HCT116 (cell line): ENCODE results near the gene RPTOR. TPM values are rescaled to one million over a fixed set of nuclear protein-coding genes. Genes with fewer than 3 reads are reported as not detected.

Experiments
- ATAC-seq: fragments of 200-7000 bp; cut with Tn5 transposase; 2 replicates; pipeline ENCODE4 v1.9.1; 2020; ENCODE audit warnings: mild to moderate bottlenecking, moderate library complexity
- BruUV-seq: library from RNA; stranded (reverse); fragments of 400-500 nt; replicated peaks from 2 replicates; lab custom pipeline; 2021; lab: Mats Ljungman, UMichigan
- CTCF ChIA-PET: fragments of 300-600 bp; sonication (Branson Sonifier 250); formaldehyde crosslinking; loops from one replicate; lab custom pipeline; 2021; ENCODE audit warnings: antibody characterized with exemption; lab: Charles Lee
- POLR2A ChIA-PET: fragments of 300-600, 350-600 bp; sonication (Branson Sonifier 250); formaldehyde crosslinking; loops from one replicate; lab custom pipeline; 2021; ENCODE audit warnings: antibody characterized with exemption; lab: Charles Lee
- RAD21 ChIA-PET, 2 experiments: fragments of 300-600 bp; sonication (Branson Sonifier 250); formaldehyde crosslinking; loops; one replicate each; lab custom pipeline; 2023; ENCODE audit warnings: low total read pairs in 2 of 2; ENCODE audit not compliant: uncharacterized antibody in 2 of 2, unreplicated experiment in 2 of 2, low non-redundant PET in 1 of 2; lab: Charles Lee
- DNase-seq: peaks from one replicate; pipeline ENCODE4 v3.0.0-alpha.2; 2010; ENCODE audit warnings: low read depth, low spot score
- H2AFZ ChIP-seq: fragments of 200-600 bp; shearing (Covaris generic), sonication (generic); 2 replicates; pipeline ENCODE4 v1.6.1; 2017; ENCODE audit warnings: low read depth, mixed run types, mixed read lengths, antibody characterized with exemption, low read length; ENCODE audit not compliant: poor library complexity, severe bottlenecking
- H3K27ac ChIP-seq: 2 replicates; pipeline ENCODE4 v1.5.1; 2012; ENCODE audit warnings: low read depth, low read length
- H3K27me3 ChIP-seq: fragments of 200-600 bp; sonication (generic); 2 replicates; pipeline ENCODE4 v1.6.1; 2016; ENCODE audit warnings: mixed run types, low read length, mixed read lengths; ENCODE audit not compliant: insufficient read depth
- H3K36me3 ChIP-seq, 2 experiments: fragments of 200-500 bp in 1 of 2; fragments of 200-600 bp in 1 of 2; sonication (Bioruptor generic) in 1 of 2; sonication (generic) in 1 of 2; 2 replicates each; pipeline versions ENCODE4 v1.5.1 to v1.6.1; 2014 to 2016; ENCODE audit warnings: low read length in 2 of 2, inconsistent platforms in 1 of 2, mixed read lengths in 1 of 2, mixed run types in 1 of 2; ENCODE audit not compliant: insufficient read depth in 2 of 2, control insufficient read depth in 1 of 2
- H3K4me1 ChIP-seq, 2 experiments: fragments of 200-600 bp in 1 of 2; sonication (generic) in 1 of 2; 2 replicates each; pipeline versions ENCODE4 v1.5.1 to v1.6.1; 2012 to 2017; ENCODE audit warnings: low read length in 2 of 2, inconsistent platforms in 1 of 2, mild to moderate bottlenecking in 1 of 2, mixed read lengths in 1 of 2, mixed run types in 1 of 2, moderate library complexity in 1 of 2; ENCODE audit not compliant: insufficient read depth in 2 of 2, control insufficient read depth in 1 of 2
- H3K4me2 ChIP-seq: fragments of 200-600 bp; sonication (generic); 2 replicates; pipeline ENCODE4 v1.6.1; 2017; ENCODE audit warnings: mixed run types, low read length, mixed read lengths
- H3K4me3 ChIP-seq, 2 experiments: fragments of 200-600 bp in 1 of 2; sonication (generic) in 1 of 2; replicated peaks in 1 of 2; 2 replicates each; pipeline ENCODE4 v1.5.1; 2011 to 2016; ENCODE audit warnings: low read length in 2 of 2, control low read depth in 1 of 2, low read depth in 1 of 2, mild to moderate bottlenecking in 1 of 2, mixed read lengths in 1 of 2, mixed run types in 1 of 2
- H3K79me2 ChIP-seq: fragments of 200-600 bp; sonication (generic); 2 replicates; pipeline ENCODE4 v1.6.1; 2017; ENCODE audit warnings: mild to moderate bottlenecking, mixed run types, low read length, moderate library complexity, mixed read lengths; ENCODE audit not compliant: insufficient read depth
- H3K9ac ChIP-seq: fragments of 200-600 bp; sonication (generic); 2 replicates; pipeline ENCODE4 v1.6.1; 2016; ENCODE audit warnings: low read length, mixed read lengths
- H3K9me2 ChIP-seq: fragments of 200-600 bp; sonication (generic), shearing (Covaris generic); 2 replicates; pipeline ENCODE4 v1.6.1; 2017; ENCODE audit warnings: mixed run types, mild to moderate bottlenecking, moderate library complexity; ENCODE audit not compliant: insufficient read depth
- H3K9me3 ChIP-seq, 2 experiments: fragments of 200-500 bp in 1 of 2; fragments of 200-600 bp in 1 of 2; sonication (Bioruptor generic) in 1 of 2; sonication (generic) in 1 of 2; 2 replicates each; pipeline ENCODE4 v1.6.1; 2014 to 2017; ENCODE audit warnings: low read length in 2 of 2, mixed read lengths in 2 of 2, inconsistent platforms in 1 of 2, low read depth in 1 of 2, mild to moderate bottlenecking in 1 of 2, mixed run types in 1 of 2, moderate library complexity in 1 of 2; ENCODE audit not compliant: control insufficient read depth in 1 of 2, insufficient read depth in 1 of 2
- H4K20me1 ChIP-seq: fragments of 200-600 bp; sonication (generic), shearing (Covaris generic); 2 replicates; pipeline ENCODE4 v1.6.1; 2017; ENCODE audit warnings: mixed run types, mild to moderate bottlenecking, moderate library complexity; ENCODE audit not compliant: insufficient read depth
- CBX3 ChIP-seq: IDR thresholded peaks from 2 replicates; pipeline ENCODE4 v1.6.1; 2012; ENCODE audit warnings: low read depth
- CEBPB ChIP-seq: IDR thresholded peaks from 2 replicates; pipeline ENCODE4 v1.6.1; 2012; ENCODE audit warnings: low read depth
- ELF1 ChIP-seq: IDR thresholded peaks from 2 replicates; pipeline ENCODE4 v1.6.1; 2012; ENCODE audit warnings: low read depth, borderline replicate concordance
- EZH2phosphoT487 ChIP-seq: fragments of 200-600 bp; IDR thresholded peaks from 2 replicates; pipeline ENCODE4 v1.6.1; 2018; ENCODE audit warnings: antibody characterized with exemption, borderline replicate concordance
- JUND ChIP-seq: IDR thresholded peaks from 2 replicates; pipeline ENCODE4 v1.6.1; 2012
- POLR2AphosphoS5 ChIP-seq: IDR thresholded peaks from 2 replicates; pipeline ENCODE4 v1.6.1; 2011; ENCODE audit warnings: mild to moderate bottlenecking, low read depth, low read length, moderate library complexity
- RAD21 ChIP-seq: IDR thresholded peaks from 2 replicates; pipeline ENCODE4 v1.6.1; 2012; ENCODE audit warnings: low read depth, mild to moderate bottlenecking
- SP1 ChIP-seq: IDR thresholded peaks from 2 replicates; pipeline ENCODE4 v1.6.1; 2012; ENCODE audit warnings: low read depth
- SRF ChIP-seq: IDR thresholded peaks from 2 replicates; pipeline ENCODE4 v1.6.1; 2012; ENCODE audit warnings: low read depth
- ZFX ChIP-seq: fragments of 450-650 bp; IDR thresholded peaks from 2 replicates; pipeline ENCODE4 v1.6.1; 2017
- ZNF274 ChIP-seq: fragments of 200-500 bp; sonication (Bioruptor generic); IDR thresholded peaks from 2 replicates; pipeline ENCODE4 v1.6.1; 2014; ENCODE audit warnings: mild to moderate bottlenecking, low read depth, low read length, inconsistent platforms
- intact Hi-C: fragments of 100-400 bp; cut with micrococcal nuclease; formaldehyde crosslinking; loops from 2 replicates; pipeline ENCODE4 v1.10.0; 2022
- total RNA-seq: library from RNA; stranded (reverse); gene quantifications from one replicate; pipeline ENCODE4 v1.2.1, GENCODE V29; 2021; ENCODE audit not compliant: unreplicated experiment
- TF ChIP-seq, protein P1 (sequence below), 3 experiments: fragments of 200-600 bp in 1 of 3; sonication (generic) in 1 of 3; IDR thresholded peaks in 2 of 3; conservative IDR thresholded peaks in 1 of 3; 2 replicates each; pipeline ENCODE4 v1.5.1; 2012 to 2017; ENCODE audit warnings: low read depth in 2 of 3, low read length in 2 of 3, antibody characterized with exemption in 1 of 3, borderline replicate concordance in 1 of 3, control low read depth in 1 of 3, mild to moderate bottlenecking in 1 of 3, mixed read lengths in 1 of 3, mixed run types in 1 of 3, moderate library complexity in 1 of 3; ENCODE audit not compliant: insufficient read depth in 1 of 3
- TF ChIP-seq, protein P2 (sequence below): IDR thresholded peaks from 2 replicates; pipeline ENCODE4 v1.6.1; 2012; ENCODE audit warnings: low read depth
- TF ChIP-seq, protein P3 (sequence below): IDR thresholded peaks from 2 replicates; pipeline ENCODE4 v1.6.1; 2012
- TF ChIP-seq, protein P4 (sequence below): IDR thresholded peaks from 2 replicates; pipeline ENCODE4 v1.6.1; 2011; ENCODE audit warnings: mild to moderate bottlenecking, low read length, moderate library complexity; ENCODE audit not compliant: insufficient replicate concordance; ENCODE audit errors: extremely low read depth
- TF ChIP-seq, protein P5 (sequence below): IDR thresholded peaks from 2 replicates; pipeline ENCODE4 v1.6.1; 2012

The RPTOR gene
- total RNA-seq, 1 experiment from 2014 or later: 69.5 TPM

DNA sequence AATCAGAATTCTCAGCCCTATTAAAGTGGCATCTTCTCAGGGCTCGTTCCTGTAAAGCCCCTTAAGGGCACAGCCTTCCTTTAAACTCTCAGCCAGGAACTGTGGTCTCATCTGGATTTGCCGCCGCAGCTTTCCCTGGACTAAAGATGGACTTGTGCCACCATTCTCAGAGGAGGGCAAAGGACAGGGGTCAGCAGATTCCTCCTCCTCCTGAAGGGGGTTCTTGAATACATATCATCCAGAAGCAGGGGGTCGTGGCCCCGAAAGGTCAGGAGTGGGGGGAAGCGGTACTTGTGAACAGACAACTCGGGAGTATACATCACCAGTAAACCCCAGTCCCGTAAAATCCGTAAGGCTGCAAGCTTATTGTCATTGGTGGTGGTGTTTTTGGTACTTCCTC, 174.8 kb downstream of the RPTOR start:
- H3K36me3 ChIP-seq: no peaks in the 10 kb centered on the region
- RAD21 ChIA-PET: no interaction called here
- H4K20me1 ChIP-seq: peaks cover 3% of the 10 kb centered on the region; the same call in 1 of the 2 replicates
- no peaks in the 10 kb centered on the region for H3K9me3 ChIP-seq
- H3K9me2 ChIP-seq: no peaks in the 10 kb centered on the region
- no peaks in the 10 kb centered on the region for H3K27me3 ChIP-seq
- H3K79me2 ChIP-seq: peaks cover 74% of the 10 kb centered on the region
- CTCF ChIA-PET: no interaction called here
- DNase-seq: no peak
- ATAC-seq: no peak
- no peak overlapping the region for H3K4me3 ChIP-seq
- BruUV-seq: no TSS peak
- H3K27ac ChIP-seq: no peak overlapping the region
- intact Hi-C loops: no loop called here
- H2AFZ ChIP-seq: no peak overlapping the region
- POLR2A ChIA-PET: no interaction called here
- peaks cover 5 to 16% of the 10 kb centered on the region in 2 experiments for H3K4me1 ChIP-seq
- TF ChIP-seq RAD21 (no peak), EZH2phosphoT487 (no peak), SRF (no peak), CEBPB (no peak), SP1 (no peak), ZFX (no peak), CBX3 (no peak), POLR2AphosphoS5 (no peak), ZNF274 (no peak), ELF1 (no peak), JUND (no peak)
- TF ChIP-seq, protein P1, sequence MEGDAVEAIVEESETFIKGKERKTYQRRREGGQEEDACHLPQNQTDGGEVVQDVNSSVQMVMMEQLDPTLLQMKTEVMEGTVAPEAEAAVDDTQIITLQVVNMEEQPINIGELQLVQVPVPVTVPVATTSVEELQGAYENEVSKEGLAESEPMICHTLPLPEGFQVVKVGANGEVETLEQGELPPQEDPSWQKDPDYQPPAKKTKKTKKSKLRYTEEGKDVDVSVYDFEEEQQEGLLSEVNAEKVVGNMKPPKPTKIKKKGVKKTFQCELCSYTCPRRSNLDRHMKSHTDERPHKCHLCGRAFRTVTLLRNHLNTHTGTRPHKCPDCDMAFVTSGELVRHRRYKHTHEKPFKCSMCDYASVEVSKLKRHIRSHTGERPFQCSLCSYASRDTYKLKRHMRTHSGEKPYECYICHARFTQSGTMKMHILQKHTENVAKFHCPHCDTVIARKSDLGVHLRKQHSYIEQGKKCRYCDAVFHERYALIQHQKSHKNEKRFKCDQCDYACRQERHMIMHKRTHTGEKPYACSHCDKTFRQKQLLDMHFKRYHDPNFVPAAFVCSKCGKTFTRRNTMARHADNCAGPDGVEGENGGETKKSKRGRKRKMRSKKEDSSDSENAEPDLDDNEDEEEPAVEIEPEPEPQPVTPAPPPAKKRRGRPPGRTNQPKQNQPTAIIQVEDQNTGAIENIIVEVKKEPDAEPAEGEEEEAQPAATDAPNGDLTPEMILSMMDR (IDR thresholded peaks at IDR 0.05 in 2 of 3, conservative IDR thresholded peaks at IDR 0.05 in 1 of 3; ENCODE audit: borderline replicate concordance in 1 of 3, insufficient read depth in 1 of 3, low read depth in 2 of 3, low read length in 2 of 3): no peak
- TF ChIP-seq, protein P2, sequence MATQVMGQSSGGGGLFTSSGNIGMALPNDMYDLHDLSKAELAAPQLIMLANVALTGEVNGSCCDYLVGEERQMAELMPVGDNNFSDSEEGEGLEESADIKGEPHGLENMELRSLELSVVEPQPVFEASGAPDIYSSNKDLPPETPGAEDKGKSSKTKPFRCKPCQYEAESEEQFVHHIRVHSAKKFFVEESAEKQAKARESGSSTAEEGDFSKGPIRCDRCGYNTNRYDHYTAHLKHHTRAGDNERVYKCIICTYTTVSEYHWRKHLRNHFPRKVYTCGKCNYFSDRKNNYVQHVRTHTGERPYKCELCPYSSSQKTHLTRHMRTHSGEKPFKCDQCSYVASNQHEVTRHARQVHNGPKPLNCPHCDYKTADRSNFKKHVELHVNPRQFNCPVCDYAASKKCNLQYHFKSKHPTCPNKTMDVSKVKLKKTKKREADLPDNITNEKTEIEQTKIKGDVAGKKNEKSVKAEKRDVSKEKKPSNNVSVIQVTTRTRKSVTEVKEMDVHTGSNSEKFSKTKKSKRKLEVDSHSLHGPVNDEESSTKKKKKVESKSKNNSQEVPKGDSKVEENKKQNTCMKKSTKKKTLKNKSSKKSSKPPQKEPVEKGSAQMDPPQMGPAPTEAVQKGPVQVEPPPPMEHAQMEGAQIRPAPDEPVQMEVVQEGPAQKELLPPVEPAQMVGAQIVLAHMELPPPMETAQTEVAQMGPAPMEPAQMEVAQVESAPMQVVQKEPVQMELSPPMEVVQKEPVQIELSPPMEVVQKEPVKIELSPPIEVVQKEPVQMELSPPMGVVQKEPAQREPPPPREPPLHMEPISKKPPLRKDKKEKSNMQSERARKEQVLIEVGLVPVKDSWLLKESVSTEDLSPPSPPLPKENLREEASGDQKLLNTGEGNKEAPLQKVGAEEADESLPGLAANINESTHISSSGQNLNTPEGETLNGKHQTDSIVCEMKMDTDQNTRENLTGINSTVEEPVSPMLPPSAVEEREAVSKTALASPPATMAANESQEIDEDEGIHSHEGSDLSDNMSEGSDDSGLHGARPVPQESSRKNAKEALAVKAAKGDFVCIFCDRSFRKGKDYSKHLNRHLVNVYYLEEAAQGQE: no peak
- TF ChIP-seq, protein P3, sequence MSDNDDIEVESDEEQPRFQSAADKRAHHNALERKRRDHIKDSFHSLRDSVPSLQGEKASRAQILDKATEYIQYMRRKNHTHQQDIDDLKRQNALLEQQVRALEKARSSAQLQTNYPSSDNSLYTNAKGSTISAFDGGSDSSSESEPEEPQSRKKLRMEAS: no peak
- TF ChIP-seq, protein P4, sequence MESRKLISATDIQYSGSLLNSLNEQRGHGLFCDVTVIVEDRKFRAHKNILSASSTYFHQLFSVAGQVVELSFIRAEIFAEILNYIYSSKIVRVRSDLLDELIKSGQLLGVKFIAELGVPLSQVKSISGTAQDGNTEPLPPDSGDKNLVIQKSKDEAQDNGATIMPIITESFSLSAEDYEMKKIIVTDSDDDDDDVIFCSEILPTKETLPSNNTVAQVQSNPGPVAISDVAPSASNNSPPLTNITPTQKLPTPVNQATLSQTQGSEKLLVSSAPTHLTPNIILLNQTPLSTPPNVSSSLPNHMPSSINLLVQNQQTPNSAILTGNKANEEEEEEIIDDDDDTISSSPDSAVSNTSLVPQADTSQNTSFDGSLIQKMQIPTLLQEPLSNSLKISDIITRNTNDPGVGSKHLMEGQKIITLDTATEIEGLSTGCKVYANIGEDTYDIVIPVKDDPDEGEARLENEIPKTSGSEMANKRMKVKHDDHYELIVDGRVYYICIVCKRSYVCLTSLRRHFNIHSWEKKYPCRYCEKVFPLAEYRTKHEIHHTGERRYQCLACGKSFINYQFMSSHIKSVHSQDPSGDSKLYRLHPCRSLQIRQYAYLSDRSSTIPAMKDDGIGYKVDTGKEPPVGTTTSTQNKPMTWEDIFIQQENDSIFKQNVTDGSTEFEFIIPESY: no peak
- TF ChIP-seq, protein P5, sequence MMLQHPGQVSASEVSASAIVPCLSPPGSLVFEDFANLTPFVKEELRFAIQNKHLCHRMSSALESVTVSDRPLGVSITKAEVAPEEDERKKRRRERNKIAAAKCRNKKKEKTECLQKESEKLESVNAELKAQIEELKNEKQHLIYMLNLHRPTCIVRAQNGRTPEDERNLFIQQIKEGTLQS: no peak
- no peak overlapping the region for H3K9ac ChIP-seq
- H3K4me2 ChIP-seq: no peak overlapping the region
